GM18519 (cell line): Measurements from ENCODE around the gene WASHC2C.
"Not testable (repeated sequence)": the region's sequence is repeated elsewhere in the genome, so short reads cannot be mapped to it uniquely, and the experiment has no call there.

Experiments
- ATAC-seq: cut with Tn5 transposase; IDR thresholded peaks from one replicate; pipeline ENCODE4 v1.9.1; 2021; ENCODE audit warnings: mild to moderate bottlenecking, moderate library complexity; ENCODE audit not compliant: unreplicated experiment, low FRiP score

WASHC2C gene

GRCh38 chr10:45768334-45768733 lies 41.3 kb downstream of the WASHC2C start:
- not testable (repeated sequence) for ATAC-seq

- ATAC-seq = not testable (repeated sequence)
These were observed 44.8 kb downstream of the WASHC2C start for GRCh38 chr10:45771757-45772461.

GRCh38 chr10:45786217-45786616 lies 59.2 kb downstream of the WASHC2C start:
- not testable (repeated sequence) for ATAC-seq

GRCh38 chr10:45787212-45787741 lies 60.2 kb downstream of the WASHC2C start:
- ATAC-seq = not testable (repeated sequence)

GRCh38 chr10:45789991-45790390 lies 62.9 kb downstream of the WASHC2C start:
- ATAC-seq = not testable (repeated sequence)

- ATAC-seq = not testable (repeated sequence)
These were observed 63.8 kb downstream of the WASHC2C start for GRCh38 chr10:45790694-45791426.

- ATAC-seq = not testable (repeated sequence)
These were observed 67.7 kb downstream of the WASHC2C start for GRCh38 chr10:45794761-45795160.

GRCh38 chr10:45803060-45804010 lies 76.3 kb downstream of the WASHC2C start:
- not testable (repeated sequence) for ATAC-seq

GRCh38 chr10:45804996-45805395 lies 77.9 kb downstream of the WASHC2C start:
- ATAC-seq = not testable (repeated sequence)

GRCh38 chr10:45809837-45810236 lies 82.8 kb downstream of the WASHC2C start:
- no peak for ATAC-seq

- no peak for ATAC-seq
These were observed 84.0 kb downstream of the WASHC2C start for GRCh38 chr10:45811075-45811474.

- ATAC-seq = not testable (repeated sequence)
These were observed 85.9 kb downstream of the WASHC2C start for GRCh38 chr10:45812959-45813358.

GRCh38 chr10:45814146-45814545 lies 87.1 kb downstream of the WASHC2C start:
- not testable (repeated sequence) for ATAC-seq

- ATAC-seq = no peak
These were observed 90.2 kb downstream of the WASHC2C start for GRCh38 chr10:45817130-45817859.

- no peak for ATAC-seq
These were observed 90.8 kb downstream of the WASHC2C start for GRCh38 chr10:45817912-45818311.

- ATAC-seq = no peak
These were observed 92.5 kb downstream of the WASHC2C start for GRCh38 chr10:45819552-45819951.

GRCh38 chr10:45820107-45820830 lies 93.2 kb downstream of the WASHC2C start:
- ATAC-seq = not testable (repeated sequence)

GRCh38 chr10:45822918-45823317 lies 95.9 kb downstream of the WASHC2C start:
- ATAC-seq = not testable (repeated sequence)
